ENCODE data around the gene NMRAL1. TPM values are rescaled to one million over a fixed set of nuclear protein-coding genes. Genes with fewer than 3 reads are reported as not detected.
A peak's percentile ranks its signal among the peaks of the same experiment; 100 is the strongest.

The NMRAL1 gene
- total RNA-seq, 1 experiment from 2014 or later: 48.6 TPM

- intact Hi-C loops (cut with micrococcal nuclease): no loop called here
- H3K4me3 Mint-ChIP-seq (ENCODE audit: unreplicated experiment): no peak overlapping the region
- BruUV-seq (replicated peaks): no TSS peak
- H3K9me3 Mint-ChIP-seq (ENCODE audit: unreplicated experiment): no peaks in the 10 kb centered on the region
- POLR2A ChIA-PET: no interaction called here
- CTCF ChIA-PET: interaction anchor here (0.6 to 8.9 kb wide), 8 partner anchors 8 to 1062 kb away, joined by 3 to 100 read pairs (median 7); no protein-coding TSS in a partner anchor
- no peak for TF ChIP-seq CTCF (IDR thresholded peaks at IDR 0.05; ENCODE audit: unreplicated experiment)
- H3K36me3 Mint-ChIP-seq (ENCODE audit: insufficient read depth, unreplicated experiment): peaks cover 37% of the 10 kb centered on the region
- DNase-seq (ENCODE audit: unreplicated experiment): no peak
- H3K27ac Mint-ChIP-seq (ENCODE audit: low read depth, unreplicated experiment): no peak overlapping the region
- no peaks in the 10 kb centered on the region for H3K27me3 Mint-ChIP-seq (ENCODE audit: insufficient read depth, unreplicated experiment)
- H3K4me1 Mint-ChIP-seq (ENCODE audit: insufficient read depth, unreplicated experiment): no peaks in the 10 kb centered on the region
Measured at GRCh38 chr16:4508806-4509205, 34.4 kb upstream of the NMRAL1 start.

GRCh38 chr16:4507588-4508345 lies 33.3 kb upstream of the NMRAL1 start:
- Mint-ChIP-seq H3K4me1 (ENCODE audit: insufficient read depth, unreplicated experiment) (no peaks in the 10 kb centered on the region), H3K27ac (ENCODE audit: low read depth, unreplicated experiment) (peak overlapping the region; percentile 57), H3K27me3 (ENCODE audit: insufficient read depth, unreplicated experiment) (no peaks in the 10 kb centered on the region), H3K9me3 (ENCODE audit: unreplicated experiment) (no peaks in the 10 kb centered on the region), H3K4me3 (ENCODE audit: unreplicated experiment) (no peak overlapping the region), H3K36me3 (ENCODE audit: insufficient read depth, unreplicated experiment) (peaks cover 32% of the 10 kb centered on the region)
- no peak for DNase-seq (ENCODE audit: unreplicated experiment)
- ChIA-PET POLR2A (interaction anchor here (0.6 to 1.4 kb wide), 4 partner anchors 99 to 284 kb away, joined by 3 to 4 read pairs (median 3); partner anchors contain the start of gene UBALD1), CTCF (interaction anchor here (0.5 to 8.9 kb wide), 25 partner anchors 9 to 219 kb away, joined by 3 to 100 read pairs (median 4); partner anchors contain the start of genes C16orf96 and MGRN1)
- intact Hi-C loops (cut with micrococcal nuclease): no loop called here
- no TSS peak for BruUV-seq (replicated peaks)
- TF ChIP-seq CTCF (IDR thresholded peaks at IDR 0.05; ENCODE audit: unreplicated experiment): no peak

GRCh38 chr16:4506450-4506849 lies 32.0 kb upstream of the NMRAL1 start:
- intact Hi-C loops (cut with micrococcal nuclease): loop anchor here (1.0 kb wide), 3 partner anchors 42 to 110 kb away; no protein-coding TSS in a partner anchor

More at GRCh38 chr16:4506450-4506849, 32.0 kb upstream of the NMRAL1 start:
- peaks cover 22% of the 10 kb centered on the region for H3K36me3 Mint-ChIP-seq (ENCODE audit: insufficient read depth, unreplicated experiment)
- no TSS peak for BruUV-seq (replicated peaks)
- no peaks in the 10 kb centered on the region for H3K4me1 Mint-ChIP-seq (ENCODE audit: insufficient read depth, unreplicated experiment)
- no peaks in the 10 kb centered on the region for H3K9me3 Mint-ChIP-seq (ENCODE audit: unreplicated experiment)
- peak; percentile 73 for TF ChIP-seq CTCF (IDR thresholded peaks at IDR 0.05; ENCODE audit: unreplicated experiment)
- H3K27me3 Mint-ChIP-seq (ENCODE audit: insufficient read depth, unreplicated experiment): no peaks in the 10 kb centered on the region
- H3K27ac Mint-ChIP-seq (ENCODE audit: low read depth, unreplicated experiment): no peak overlapping the region
- ChIA-PET CTCF (interaction anchor here (0.6 to 8.9 kb wide), 36 partner anchors 9 to 523 kb away, joined by 3 to 100 read pairs (median 5); partner anchors contain the start of genes C16orf96, HMOX2 and MGRN1), POLR2A (interaction anchor here (0.8 to 1.4 kb wide), 2 partner anchors 29 to 174 kb away, joined by 3 to 4 read pairs; no protein-coding TSS in a partner anchor)
- peak; percentile 74 for DNase-seq (ENCODE audit: unreplicated experiment)
- H3K4me3 Mint-ChIP-seq (ENCODE audit: unreplicated experiment): no peak overlapping the region
